ENCODE results near the gene NKD2. TPM values are rescaled to one million over a fixed set of nuclear protein-coding genes. Genes with fewer than 3 reads are reported as not detected.

NKD2 gene
- total RNA-seq, 1 donor from 2014 or later, result 28.3 TPM

- H3K36me3 Mint-ChIP-seq (ENCODE audit: insufficient read depth), result no peaks in the 10 kb centered on the region
- TF ChIP-seq, protein P1, sequence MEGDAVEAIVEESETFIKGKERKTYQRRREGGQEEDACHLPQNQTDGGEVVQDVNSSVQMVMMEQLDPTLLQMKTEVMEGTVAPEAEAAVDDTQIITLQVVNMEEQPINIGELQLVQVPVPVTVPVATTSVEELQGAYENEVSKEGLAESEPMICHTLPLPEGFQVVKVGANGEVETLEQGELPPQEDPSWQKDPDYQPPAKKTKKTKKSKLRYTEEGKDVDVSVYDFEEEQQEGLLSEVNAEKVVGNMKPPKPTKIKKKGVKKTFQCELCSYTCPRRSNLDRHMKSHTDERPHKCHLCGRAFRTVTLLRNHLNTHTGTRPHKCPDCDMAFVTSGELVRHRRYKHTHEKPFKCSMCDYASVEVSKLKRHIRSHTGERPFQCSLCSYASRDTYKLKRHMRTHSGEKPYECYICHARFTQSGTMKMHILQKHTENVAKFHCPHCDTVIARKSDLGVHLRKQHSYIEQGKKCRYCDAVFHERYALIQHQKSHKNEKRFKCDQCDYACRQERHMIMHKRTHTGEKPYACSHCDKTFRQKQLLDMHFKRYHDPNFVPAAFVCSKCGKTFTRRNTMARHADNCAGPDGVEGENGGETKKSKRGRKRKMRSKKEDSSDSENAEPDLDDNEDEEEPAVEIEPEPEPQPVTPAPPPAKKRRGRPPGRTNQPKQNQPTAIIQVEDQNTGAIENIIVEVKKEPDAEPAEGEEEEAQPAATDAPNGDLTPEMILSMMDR (IDR thresholded peaks at IDR 0.05; ENCODE audit: unreplicated experiment), result no peak
- no peaks in the 10 kb centered on the region for H3K9me3 Mint-ChIP-seq (ENCODE audit: low read depth)
- no peaks in the 10 kb centered on the region for H3K4me1 Mint-ChIP-seq (ENCODE audit: low read depth)
- H3K4me3 Mint-ChIP-seq (ENCODE audit: low read depth), result no peak overlapping the region
- H3K27me3 Mint-ChIP-seq, result peaks cover 14% of the 10 kb centered on the region
- no peak overlapping the region for H3K27ac Mint-ChIP-seq
- DNase-seq (ENCODE audit: low spot score, unreplicated experiment), result no peak
Observed at GRCh38 chr5:979100-979817, 29.3 kb upstream of the NKD2 start.

- Mint-ChIP-seq H3K36me3 (ENCODE audit: insufficient read depth) (no peaks in the 10 kb centered on the region), H3K4me1 (ENCODE audit: low read depth) (no peaks in the 10 kb centered on the region), H3K27ac (no peak overlapping the region), H3K9me3 (ENCODE audit: low read depth) (peaks cover 4% of the 10 kb centered on the region), H3K4me3 (ENCODE audit: low read depth) (no peak overlapping the region), H3K27me3 (peaks cover 18% of the 10 kb centered on the region)
- TF ChIP-seq, protein P1 (IDR thresholded peaks at IDR 0.05; ENCODE audit: unreplicated experiment), result no peak
- no peak for DNase-seq (ENCODE audit: low spot score, unreplicated experiment)
Observed at GRCh38 chr5:980001-980588, 28.5 kb upstream of the NKD2 start.

- no peaks in the 10 kb centered on the region for H3K4me1 Mint-ChIP-seq (ENCODE audit: low read depth)
- peak overlapping the region; percentile 29 for H3K27ac Mint-ChIP-seq
- no peak overlapping the region for H3K4me3 Mint-ChIP-seq (ENCODE audit: low read depth)
- TF ChIP-seq, protein P1 (IDR thresholded peaks at IDR 0.05; ENCODE audit: unreplicated experiment), result no peak
- no peaks in the 10 kb centered on the region for H3K36me3 Mint-ChIP-seq (ENCODE audit: insufficient read depth)
- no peak for DNase-seq (ENCODE audit: low spot score, unreplicated experiment)
- peaks cover 22% of the 10 kb centered on the region for H3K27me3 Mint-ChIP-seq
- peaks cover 4% of the 10 kb centered on the region for H3K9me3 Mint-ChIP-seq (ENCODE audit: low read depth)
Observed at GRCh38 chr5:980966-981365, 27.6 kb upstream of the NKD2 start.

DNA sequence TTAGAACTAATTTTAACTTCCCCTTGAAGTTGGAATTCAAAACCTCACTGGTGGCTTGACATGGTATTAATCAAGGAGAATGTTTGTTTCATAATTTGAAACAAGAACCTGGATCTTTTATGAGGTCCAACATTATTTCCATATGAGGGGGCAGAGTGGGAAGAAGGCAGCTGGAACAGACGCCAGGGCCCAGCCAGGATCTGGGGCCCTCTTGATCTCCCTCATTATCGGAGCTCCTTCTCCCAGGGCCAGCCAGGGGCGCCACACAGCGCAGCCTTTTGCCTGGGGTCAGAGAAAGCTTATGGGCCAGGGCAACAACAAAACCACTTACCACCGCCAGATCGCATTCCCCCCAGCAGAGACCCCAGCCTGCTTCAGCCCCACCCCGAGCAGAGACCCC, 27.1 kb upstream of the NKD2 start:
- H3K27me3 Mint-ChIP-seq, result peaks cover 22% of the 10 kb centered on the region
- H3K4me1 Mint-ChIP-seq (ENCODE audit: low read depth), result no peaks in the 10 kb centered on the region
- H3K27ac Mint-ChIP-seq, result no peak overlapping the region
- TF ChIP-seq, protein P1 (IDR thresholded peaks at IDR 0.05; ENCODE audit: unreplicated experiment), result no peak
- no peak overlapping the region for H3K4me3 Mint-ChIP-seq (ENCODE audit: low read depth)
- no peak for DNase-seq (ENCODE audit: low spot score, unreplicated experiment)
- H3K36me3 Mint-ChIP-seq (ENCODE audit: insufficient read depth), result no peaks in the 10 kb centered on the region
- peaks cover 4% of the 10 kb centered on the region for H3K9me3 Mint-ChIP-seq (ENCODE audit: low read depth)

GRCh38 chr5:982377-983237, 26.0 kb upstream of the NKD2 start:
- no peak for DNase-seq (ENCODE audit: low spot score, unreplicated experiment)
- TF ChIP-seq, protein P1 (IDR thresholded peaks at IDR 0.05; ENCODE audit: unreplicated experiment), result peak; percentile 33
- H3K9me3 Mint-ChIP-seq (ENCODE audit: low read depth), result peaks cover 8% of the 10 kb centered on the region
- no peak overlapping the region for H3K4me3 Mint-ChIP-seq (ENCODE audit: low read depth)
- no peak overlapping the region for H3K27ac Mint-ChIP-seq
- no peaks in the 10 kb centered on the region for H3K4me1 Mint-ChIP-seq (ENCODE audit: low read depth)
- H3K36me3 Mint-ChIP-seq (ENCODE audit: insufficient read depth), result no peaks in the 10 kb centered on the region
- peaks cover 27% of the 10 kb centered on the region for H3K27me3 Mint-ChIP-seq
